Measurements from ENCODE around the gene CYB5B.

CYB5B gene

DNA sequence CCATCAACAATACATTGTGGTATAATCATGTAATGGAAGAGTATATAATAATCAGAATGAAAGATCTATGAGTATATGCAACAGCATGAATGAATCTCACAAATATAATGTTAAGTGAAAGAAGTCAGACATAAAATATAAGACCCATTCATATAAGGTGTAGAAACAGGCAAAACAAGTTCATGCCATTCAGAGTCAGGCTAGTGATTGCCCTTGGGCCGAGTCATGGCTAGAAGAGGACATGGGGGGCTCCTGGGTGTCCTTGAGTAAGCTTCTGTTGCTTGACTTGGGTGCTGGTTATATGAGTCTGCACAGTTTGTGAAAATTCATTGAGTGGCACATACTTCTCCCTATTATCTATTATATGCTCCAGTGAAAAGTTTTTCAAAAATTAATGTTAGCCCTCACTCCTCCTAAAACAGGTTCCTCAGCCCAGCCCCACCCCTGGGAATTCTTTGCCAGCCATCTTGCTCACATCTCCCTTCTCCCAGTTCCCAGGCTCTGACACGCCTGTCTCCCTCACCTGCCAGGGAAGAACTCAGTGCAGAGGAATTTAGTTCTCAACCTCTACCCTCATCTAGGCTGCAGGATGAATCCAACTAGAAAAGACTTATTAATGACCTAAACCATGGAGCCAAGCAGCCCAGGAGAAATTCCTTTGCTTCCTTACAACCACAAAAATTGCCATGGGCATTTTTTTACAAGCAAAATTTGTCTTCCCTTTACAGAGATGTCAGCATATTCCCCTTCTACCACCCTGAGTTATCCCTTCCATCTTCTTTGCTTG is 89.0 kb downstream of the CYB5B start:
- in situ Hi-C loops (cut with MboI; ENCODE audit: low sequenced_read_pairs): no loop called here

DNA sequence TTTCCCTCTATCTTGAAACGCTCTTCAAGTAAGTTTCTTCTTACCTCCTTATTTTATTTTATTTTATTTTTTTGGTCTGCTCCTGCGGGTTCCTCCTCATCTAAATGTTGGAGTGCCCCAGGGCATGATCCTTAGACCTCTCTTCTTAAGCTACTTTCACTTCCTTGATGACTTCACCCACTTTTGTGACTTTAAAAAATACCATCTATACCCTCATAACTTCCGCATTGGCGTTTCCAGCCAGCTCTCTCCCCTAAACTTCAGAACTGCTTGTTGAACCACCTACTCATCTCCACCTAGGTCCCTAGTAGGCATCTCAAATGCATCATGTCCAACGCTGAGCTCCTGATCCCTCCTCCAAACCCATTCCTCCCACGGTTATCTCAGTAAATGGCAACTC is 89.9 kb downstream of the CYB5B start:
- in situ Hi-C loops (cut with MboI; ENCODE audit: low sequenced_read_pairs): no loop called here
